Right atrium auricular region (tissue), 2 donors: ENCODE results near the gene PDE6B. TPM values are rescaled to one million over a fixed set of nuclear protein-coding genes. Genes with fewer than 3 reads are reported as not detected.

Experiments
- DNase-seq: peaks from one replicate; pipeline ENCODE4 v3.0.0-alpha.2; 2019; ENCODE audit warnings: low spot score
- H3K27ac ChIP-seq, 2 donors: fragments of 200-600 bp; sonication (generic); 1 replicate in 1 of 2; 2 replicates in 1 of 2; pipeline ENCODE4 v1.5.1; 2016 to 2019
- H3K27me3 ChIP-seq, 2 donors: fragments of 200-600 bp; sonication (generic); one replicate each; pipeline versions ENCODE4 v1.5.1 to v1.6.0; 2017 to 2019
- H3K36me3 ChIP-seq: fragments of 200-600 bp; sonication (generic); one replicate; pipeline ENCODE4 v1.5.1; 2016
- H3K4me1 ChIP-seq, 2 donors: fragments of 200-600 bp; sonication (generic); one replicate each; pipeline versions ENCODE4 v1.5.1 to v1.6.0; 2017 to 2019
- H3K4me3 ChIP-seq, 2 donors: fragments of 200-600 bp; sonication (generic); 1 replicate in 1 of 2; 2 replicates in 1 of 2; pipeline ENCODE4 v1.5.1; 2017 to 2019; ENCODE audit warnings: mild to moderate bottlenecking in 1 of 2, moderate library complexity in 1 of 2
- H3K9me3 ChIP-seq, 2 donors: fragments of 200-600 bp; sonication (generic); one replicate each; pipeline ENCODE4 v1.5.1; 2019
- CTCF ChIP-seq, 2 donors: fragments of 200-600 bp; sonication (generic); IDR thresholded peaks; one replicate each; pipeline ENCODE4 v1.5.1; 2019; ENCODE audit warnings: antibody characterized with exemption in 2 of 2
- total RNA-seq, 2 donors: library from RNA; depleted of rRNA; stranded (reverse); fragments of >200 nt; gene quantifications; one replicate each; pipeline ENCODE4 v1.1.0, GENCODE V29; 2016

Gene PDE6B
- total RNA-seq, 2 donors from 2014 or later = 2.3 to 4.6 TPM

- no peak overlapping the region for H3K4me3 ChIP-seq
- no peaks in the 10 kb centered on the region for H3K36me3 ChIP-seq
- H3K9me3 ChIP-seq = no peaks in the 10 kb centered on the region
- no peak overlapping the region for H3K27ac ChIP-seq
- no peak for DNase-seq
- peaks cover 0 to 42% of the 10 kb centered on the region in 2 donors for H3K4me1 ChIP-seq
- H3K27me3 ChIP-seq = no peaks in the 10 kb centered on the region
- TF ChIP-seq CTCF (IDR thresholded peaks at IDR 0.05) = no peak
These were observed 54.7 kb downstream of the PDE6B start for GRCh38 chr4:680091-680490.

GRCh38 chr4:680551-680927, 55.2 kb downstream of the PDE6B start:
- H3K27me3 ChIP-seq = no peaks in the 10 kb centered on the region
- H3K27ac ChIP-seq = peak overlapping the region in 1 of 2 donors; percentile 66
- H3K4me1 ChIP-seq = peaks cover 0 to 38% of the 10 kb centered on the region in 2 donors
- H3K4me3 ChIP-seq = peak overlapping the region; percentile 51 to 65
- no peak for DNase-seq
- no peak for TF ChIP-seq CTCF (IDR thresholded peaks at IDR 0.05)
- no peaks in the 10 kb centered on the region for H3K9me3 ChIP-seq
- no peaks in the 10 kb centered on the region for H3K36me3 ChIP-seq

- no peak for DNase-seq
- peak overlapping the region; percentile 51 to 65 for H3K4me3 ChIP-seq
- no peak for TF ChIP-seq CTCF (IDR thresholded peaks at IDR 0.05)
- H3K9me3 ChIP-seq = no peaks in the 10 kb centered on the region
- H3K27ac ChIP-seq = peak overlapping the region in 1 of 2 donors; percentile 66
- H3K36me3 ChIP-seq = no peaks in the 10 kb centered on the region
- H3K4me1 ChIP-seq = peaks cover 0 to 32% of the 10 kb centered on the region in 2 donors
- H3K27me3 ChIP-seq = no peaks in the 10 kb centered on the region
These were observed 55.7 kb downstream of the PDE6B start for GRCh38 chr4:680928-681645.

- Histone ChIP-seq H3K9me3 (no peaks in the 10 kb centered on the region), H3K4me1 (peaks cover 0 to 32% of the 10 kb centered on the region in 2 donors), H3K27ac (no peak overlapping the region), H3K27me3 (no peaks in the 10 kb centered on the region), H3K4me3 (no peak overlapping the region), H3K36me3 (no peaks in the 10 kb centered on the region)
- no peak for DNase-seq
- no peak for TF ChIP-seq CTCF (IDR thresholded peaks at IDR 0.05)
These were observed 56.5 kb downstream of the PDE6B start for GRCh38 chr4:681736-682451.

GRCh38 chr4:682490-683172, 57.3 kb downstream of the PDE6B start:
- TF ChIP-seq CTCF (IDR thresholded peaks at IDR 0.05) = no peak
- DNase-seq = no peak
- Histone ChIP-seq H3K36me3 (no peaks in the 10 kb centered on the region), H3K27me3 (no peaks in the 10 kb centered on the region), H3K9me3 (no peaks in the 10 kb centered on the region), H3K27ac (no peak overlapping the region), H3K4me1 (peaks cover 0 to 39% of the 10 kb centered on the region in 2 donors), H3K4me3 (no peak overlapping the region)
